ENCODE data around the gene NRXN2.
"Not testable (repeated sequence)": the region's sequence is repeated elsewhere in the genome, so short reads cannot be mapped to it uniquely, and the experiment has no call there.

Gene NRXN2

GRCh38 chr11:64719406-64719805 lies 3.6 kb downstream of the NRXN2 start:
- DNase-seq, result no peak

- no peak for DNase-seq
Observed at GRCh38 chr11:64718780-64719124, 4.2 kb downstream of the NRXN2 start.

GRCh38 chr11:64718084-64718779 lies 4.8 kb downstream of the NRXN2 start:
- DNase-seq, result no peak

- DNase-seq, result no peak
Observed at GRCh38 chr11:64717268-64717578, 5.8 kb downstream of the NRXN2 start.

GRCh38 chr11:64716473-64717267 lies 6.3 kb downstream of the NRXN2 start:
- DNase-seq, result no peak

- no peak for DNase-seq
Observed at GRCh38 chr11:64715756-64716472, 7.1 kb downstream of the NRXN2 start.

- no peak for DNase-seq
Observed at GRCh38 chr11:64715110-64715509, 7.9 kb downstream of the NRXN2 start.

- DNase-seq, result no peak
Observed at GRCh38 chr11:64714666-64715065, 8.3 kb downstream of the NRXN2 start.

GRCh38 chr11:64713781-64714363 lies 9.1 kb downstream of the NRXN2 start:
- DNase-seq, result no peak

GRCh38 chr11:64713016-64713707 lies 9.8 kb downstream of the NRXN2 start:
- DNase-seq, result no peak

GRCh38 chr11:64712430-64713015 lies 10.5 kb downstream of the NRXN2 start:
- no peak for DNase-seq

GRCh38 chr11:64711956-64712362 lies 11.0 kb downstream of the NRXN2 start:
- no peak for DNase-seq

GRCh38 chr11:64711138-64711955 lies 11.7 kb downstream of the NRXN2 start:
- DNase-seq, result no peak

GRCh38 chr11:64710418-64711137 lies 12.4 kb downstream of the NRXN2 start:
- no peak for DNase-seq

GRCh38 chr11:64705501-64705900 lies 17.5 kb downstream of the NRXN2 start:
- no peak for DNase-seq

- DNase-seq, result no peak
Observed at GRCh38 chr11:64703048-64703447, 19.9 kb downstream of the NRXN2 start.

GRCh38 chr11:64701956-64702355 lies 21.0 kb downstream of the NRXN2 start:
- not testable (repeated sequence) for DNase-seq

- DNase-seq, result no peak
Observed at GRCh38 chr11:64698427-64698826, 24.6 kb downstream of the NRXN2 start.

GRCh38 chr11:64697663-64698375 lies 25.2 kb downstream of the NRXN2 start:
- DNase-seq, result no peak

GRCh38 chr11:64696045-64696444 lies 27.0 kb downstream of the NRXN2 start:
- no peak for DNase-seq
